SK-N-SH treated with all-trans-retinoic acid at 6 μM for 48 hours (cell line): Measurements from ENCODE around the gene C1QTNF12.

Experiments
- ARNTL ChIP-seq: fragments of 450-650 bp; formaldehyde crosslinking; IDR thresholded peaks from 2 replicates; pipeline ENCODE4 v1.5.0; 2020; ENCODE audit warnings: low read depth, mild to moderate bottlenecking, moderate library complexity, borderline replicate concordance
- GLIS3 ChIP-seq: fragments of 250-450 bp; sonication (Bioruptor Pico); IDR thresholded peaks from 2 replicates; pipeline ENCODE4 v1.5.0; 2020; ENCODE audit warnings: mild to moderate bottlenecking, moderate library complexity
- ISL1 ChIP-seq: fragments of 250-450 bp; sonication (Bioruptor Pico); IDR thresholded peaks from 2 replicates; pipeline ENCODE4 v2.1.2; 2022; ENCODE audit warnings: mild to moderate bottlenecking, moderate library complexity
- PATZ1 ChIP-seq: fragments of 250-450 bp; sonication (Bioruptor Pico); IDR thresholded peaks from 2 replicates; pipeline ENCODE4 v1.8.0; 2020; ENCODE audit warnings: mild to moderate bottlenecking, moderate library complexity, borderline replicate concordance
- POU6F1 ChIP-seq: fragments of 250-450 bp; sonication (Bioruptor Pico); IDR thresholded peaks from 2 replicates; pipeline ENCODE4 v1.8.0; 2021; ENCODE audit warnings: low read depth, mild to moderate bottlenecking, moderate library complexity, borderline replicate concordance
- PPARA ChIP-seq: fragments of 250-450 bp; sonication (Bioruptor Pico); IDR thresholded peaks from 2 replicates; pipeline ENCODE4 v1.5.0; 2020; ENCODE audit warnings: mild to moderate bottlenecking, borderline replicate concordance
- RARB ChIP-seq: fragments of 250-450 bp; sonication (Bioruptor Pico); IDR thresholded peaks from 2 replicates; pipeline ENCODE4 v1.8.0; 2021; ENCODE audit warnings: mild to moderate bottlenecking, moderate library complexity
- ZC3H10 ChIP-seq: fragments of 250-450 bp; sonication (Bioruptor Pico); IDR thresholded peaks from 2 replicates; pipeline ENCODE4 v1.5.1; 2021; ENCODE audit warnings: mild to moderate bottlenecking, moderate library complexity
- ZFP3 ChIP-seq: fragments of 250-450 bp; sonication (Bioruptor Pico); IDR thresholded peaks from 2 replicates; pipeline ENCODE4 v1.5.0; 2020; ENCODE audit warnings: mild to moderate bottlenecking, moderate library complexity
- ZNF565 ChIP-seq: fragments of 450-650 bp; formaldehyde crosslinking; conservative IDR thresholded peaks from 2 replicates; pipeline ENCODE4 v1.5.0; 2020; ENCODE audit warnings: low read depth, mild to moderate bottlenecking, moderate library complexity
- ZNF8 ChIP-seq: fragments of 450-650 bp; formaldehyde crosslinking; IDR thresholded peaks from 2 replicates; pipeline ENCODE4 v1.5.0; 2020; ENCODE audit warnings: mild to moderate bottlenecking, moderate library complexity

GRCh38 chr1:1197551-1198422 lies 48.7 kb downstream of the C1QTNF12 start:
- TF ChIP-seq ZC3H10 (CRISPR knock-in tag) (no peak), GLIS3 (no peak), ZFP3 (CRISPR knock-in tag) (no peak), POU6F1 (CRISPR knock-in tag) (no peak), ARNTL (no peak), RARB (CRISPR knock-in tag) (no peak), ZNF8 (CRISPR knock-in tag) (no peak), PATZ1 (CRISPR knock-in tag) (no peak), ZNF565 (CRISPR knock-in tag) (no peak), ISL1 (CRISPR knock-in tag) (no peak), PPARA (no peak)
